DND-41 (cell line): Measurements from ENCODE around the gene CAMKMT.

Source experiments
- ATAC-seq: fragments of 200-7000 bp; cut with Tn5 transposase; 3 replicates; pipeline ENCODE4 v1.9.1; 2021; ENCODE audit warnings: low read depth; ENCODE audit not compliant: insufficient read depth
- DNase-seq: peaks from one replicate; pipeline ENCODE4 v3.0.0-alpha.2; 2020
- H2AFZ ChIP-seq: 2 replicates; pipeline ENCODE4 v1.6.0; 2012; ENCODE audit warnings: low read depth, low read length
- H3K27ac ChIP-seq: 2 replicates; pipeline ENCODE4 v1.5.1; 2012; ENCODE audit warnings: low read length, inconsistent platforms
- H3K27me3 ChIP-seq: fragments of 200-600 bp; sonication (generic); 2 replicates; pipeline ENCODE4 v1.6.0; 2012; ENCODE audit warnings: low read length, mild to moderate bottlenecking, inconsistent platforms; ENCODE audit not compliant: insufficient read depth, poor library complexity
- H3K36me3 ChIP-seq: 2 replicates; pipeline ENCODE4 v1.5.1; 2012; ENCODE audit warnings: low read length, inconsistent platforms; ENCODE audit not compliant: insufficient read depth
- H3K4me1 ChIP-seq: 2 replicates; pipeline ENCODE4 v1.5.1; 2012; ENCODE audit warnings: mild to moderate bottlenecking, low read length; ENCODE audit not compliant: insufficient read depth
- H3K4me2 ChIP-seq: 2 replicates; pipeline ENCODE4 v1.6.0; 2012; ENCODE audit warnings: mild to moderate bottlenecking, moderate library complexity, low read length, inconsistent platforms; ENCODE audit not compliant: insufficient read depth
- H3K4me3 ChIP-seq, 2 experiments: fragments of 200-600 bp in 1 of 2; shearing (Covaris generic) in 1 of 2; 2 replicates each; pipeline ENCODE4 v1.5.1; 2012 to 2016; ENCODE audit warnings: inconsistent platforms in 2 of 2, low read length in 2 of 2, mild to moderate bottlenecking in 2 of 2, low read depth in 1 of 2, moderate library complexity in 1 of 2
- H3K79me2 ChIP-seq: 2 replicates; pipeline ENCODE4 v1.6.0; 2012; ENCODE audit warnings: low read length, inconsistent platforms; ENCODE audit not compliant: insufficient read depth
- H3K9ac ChIP-seq: 2 replicates; pipeline ENCODE4 v1.6.0; 2012; ENCODE audit warnings: low read depth, mild to moderate bottlenecking, inconsistent platforms, low read length, moderate library complexity
- H3K9me3 ChIP-seq: 2 replicates; pipeline ENCODE4 v1.5.1; 2012; ENCODE audit warnings: low read length, moderate library complexity, mild to moderate bottlenecking, inconsistent platforms; ENCODE audit not compliant: insufficient read depth, severe bottlenecking
- H4K20me1 ChIP-seq: 2 replicates; pipeline ENCODE4 v1.6.0; 2012; ENCODE audit warnings: low read length; ENCODE audit not compliant: insufficient read depth
- EZH2 ChIP-seq: IDR thresholded peaks from 3 replicates; pipeline ENCODE4 v1.6.1; 2012; ENCODE audit warnings: borderline replicate concordance, low read depth, mild to moderate bottlenecking, moderate library complexity, low read length, inconsistent platforms; ENCODE audit not compliant: severe bottlenecking
- TF ChIP-seq, protein P1 (sequence below): IDR thresholded peaks from 2 replicates; pipeline ENCODE4 v1.5.1; 2012; ENCODE audit warnings: borderline replicate concordance, low read length, moderate library complexity, mild to moderate bottlenecking; ENCODE audit not compliant: poor library complexity, severe bottlenecking; ENCODE audit errors: extremely low read depth

CAMKMT gene

DNA sequence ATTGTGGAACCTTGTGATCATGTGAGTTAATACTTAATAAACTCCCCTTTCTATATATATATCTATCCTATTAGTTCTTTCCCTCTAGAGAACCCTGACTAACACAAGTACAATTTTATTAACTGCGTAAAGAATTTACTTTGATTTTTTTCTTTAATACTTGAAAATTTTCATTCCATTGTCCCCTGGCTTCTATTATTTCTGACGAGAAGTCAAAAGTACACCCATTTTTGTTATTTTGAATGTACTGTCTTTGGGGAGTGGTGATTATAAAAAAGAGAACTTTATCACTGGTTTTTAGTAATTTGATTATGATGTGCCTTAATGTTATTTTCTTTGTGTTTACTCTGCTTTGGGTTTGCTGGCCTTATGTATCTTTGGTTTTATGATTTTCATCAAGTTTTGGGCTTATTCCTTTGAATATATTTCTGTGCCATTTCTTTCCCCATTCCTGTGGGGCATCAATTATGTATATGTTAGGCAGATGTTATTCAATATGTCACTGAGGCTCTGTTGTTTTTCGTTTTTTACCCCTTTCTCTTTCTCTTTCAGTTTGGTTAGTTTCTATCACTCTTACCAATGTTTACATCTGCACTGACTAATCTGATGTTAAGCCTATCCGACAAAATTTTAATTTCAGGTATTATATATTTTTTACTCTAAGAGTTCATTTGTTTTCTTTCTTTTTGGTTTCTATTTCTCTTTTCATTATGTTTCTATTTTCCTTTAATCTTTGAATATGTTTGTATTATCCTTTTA, 271.4 kb downstream of the CAMKMT start:
- no peak overlapping the region for H3K4me3 ChIP-seq
- H3K27ac ChIP-seq: no peak overlapping the region
- no peak overlapping the region for H3K4me2 ChIP-seq
- peaks cover 5% of the 10 kb centered on the region for H3K9me3 ChIP-seq
- H4K20me1 ChIP-seq: no peaks in the 10 kb centered on the region
- no peaks in the 10 kb centered on the region for H3K79me2 ChIP-seq
- no peaks in the 10 kb centered on the region for H3K27me3 ChIP-seq
- H3K4me1 ChIP-seq: no peaks in the 10 kb centered on the region
- H3K9ac ChIP-seq: no peak overlapping the region
- H3K36me3 ChIP-seq: no peaks in the 10 kb centered on the region
- TF ChIP-seq, protein P1, sequence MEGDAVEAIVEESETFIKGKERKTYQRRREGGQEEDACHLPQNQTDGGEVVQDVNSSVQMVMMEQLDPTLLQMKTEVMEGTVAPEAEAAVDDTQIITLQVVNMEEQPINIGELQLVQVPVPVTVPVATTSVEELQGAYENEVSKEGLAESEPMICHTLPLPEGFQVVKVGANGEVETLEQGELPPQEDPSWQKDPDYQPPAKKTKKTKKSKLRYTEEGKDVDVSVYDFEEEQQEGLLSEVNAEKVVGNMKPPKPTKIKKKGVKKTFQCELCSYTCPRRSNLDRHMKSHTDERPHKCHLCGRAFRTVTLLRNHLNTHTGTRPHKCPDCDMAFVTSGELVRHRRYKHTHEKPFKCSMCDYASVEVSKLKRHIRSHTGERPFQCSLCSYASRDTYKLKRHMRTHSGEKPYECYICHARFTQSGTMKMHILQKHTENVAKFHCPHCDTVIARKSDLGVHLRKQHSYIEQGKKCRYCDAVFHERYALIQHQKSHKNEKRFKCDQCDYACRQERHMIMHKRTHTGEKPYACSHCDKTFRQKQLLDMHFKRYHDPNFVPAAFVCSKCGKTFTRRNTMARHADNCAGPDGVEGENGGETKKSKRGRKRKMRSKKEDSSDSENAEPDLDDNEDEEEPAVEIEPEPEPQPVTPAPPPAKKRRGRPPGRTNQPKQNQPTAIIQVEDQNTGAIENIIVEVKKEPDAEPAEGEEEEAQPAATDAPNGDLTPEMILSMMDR: no peak
- TF ChIP-seq EZH2: no peak
- ATAC-seq (no peak), DNase-seq (no peak)
- no peak overlapping the region for H2AFZ ChIP-seq

DNA sequence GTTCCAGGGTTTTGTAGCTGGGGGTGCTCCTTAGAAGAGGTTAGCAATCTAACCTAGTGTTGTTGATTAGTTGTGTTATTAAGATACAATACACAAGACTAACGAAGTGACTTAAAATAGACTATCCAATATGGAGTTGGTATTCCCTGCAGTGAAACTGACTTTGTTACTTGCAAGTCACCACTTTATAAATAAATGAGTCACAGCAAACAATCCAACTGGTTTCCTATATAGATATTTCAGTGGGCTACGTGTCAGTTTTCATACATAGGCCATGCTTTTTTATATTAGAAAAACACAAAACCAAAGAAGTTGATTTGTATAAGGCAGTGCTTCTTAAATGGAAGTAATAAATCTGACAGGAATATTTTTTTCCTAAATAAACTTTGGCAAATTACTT, 274.0 kb downstream of the CAMKMT start:
- H3K4me2 ChIP-seq: no peak overlapping the region
- H3K4me1 ChIP-seq: no peaks in the 10 kb centered on the region
- H3K9ac ChIP-seq: no peak overlapping the region
- H3K27me3 ChIP-seq: no peaks in the 10 kb centered on the region
- no peak overlapping the region for H2AFZ ChIP-seq
- H3K79me2 ChIP-seq: no peaks in the 10 kb centered on the region
- no peak for ATAC-seq
- no peak overlapping the region for H3K4me3 ChIP-seq
- no peak overlapping the region for H3K27ac ChIP-seq
- H4K20me1 ChIP-seq: no peaks in the 10 kb centered on the region
- H3K9me3 ChIP-seq: peaks cover 5% of the 10 kb centered on the region
- no peak for TF ChIP-seq EZH2
- TF ChIP-seq, protein P1: no peak
- no peaks in the 10 kb centered on the region for H3K36me3 ChIP-seq
- no peak for DNase-seq

DNA sequence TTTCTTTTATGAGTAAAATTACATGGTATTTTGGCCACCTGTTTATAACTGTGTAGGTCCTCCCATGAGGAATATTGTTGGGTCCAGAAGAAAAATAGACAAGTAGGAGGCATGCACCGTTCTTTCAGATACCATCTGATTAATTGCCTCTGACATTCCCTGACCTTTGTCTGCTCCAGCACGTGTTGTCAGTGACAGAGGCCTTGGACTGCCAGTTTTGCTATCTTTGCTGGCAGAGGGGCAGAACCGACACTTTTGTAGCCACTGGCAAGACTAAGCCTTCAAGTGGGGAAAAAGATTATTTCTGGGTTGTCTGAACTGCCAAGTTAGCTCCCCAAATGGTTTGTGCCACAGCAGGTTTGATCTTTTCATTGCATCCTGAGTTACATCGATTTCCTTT, 276.9 kb downstream of the CAMKMT start:
- Histone ChIP-seq H2AFZ (no peak overlapping the region), H3K27me3 (no peaks in the 10 kb centered on the region), H4K20me1 (no peaks in the 10 kb centered on the region), H3K4me3 (no peak overlapping the region), H3K36me3 (no peaks in the 10 kb centered on the region), H3K4me1 (no peaks in the 10 kb centered on the region), H3K9me3 (no peaks in the 10 kb centered on the region), H3K79me2 (no peaks in the 10 kb centered on the region), H3K4me2 (no peak overlapping the region), H3K9ac (no peak overlapping the region), H3K27ac (no peak overlapping the region)
- DNase-seq: no peak
- ATAC-seq: no peak
- TF ChIP-seq, protein P1: no peak
- TF ChIP-seq EZH2: no peak
